Measurements from ENCODE around the gene AADAC. TPM values are rescaled to one million over a fixed set of nuclear protein-coding genes. Genes with fewer than 3 reads are reported as not detected.

AADAC gene
- total RNA-seq, 2 donors from 2014 or later = not detected

GRCh38 chr3:151766454-151766853 lies 47.5 kb upstream of the AADAC start:
- no peak for DNase-seq
- Histone ChIP-seq H3K9me3 (ENCODE audit: control insufficient read depth, low read length) (peaks cover 6% of the 10 kb centered on the region), H3K9ac (ENCODE audit: extremely low read depth, low read length, poor library complexity, severe bottlenecking) (no peak overlapping the region), H3K4me1 (ENCODE audit: control insufficient read depth, insufficient read depth, low read length) (no peaks in the 10 kb centered on the region), H3K4me3 (ENCODE audit: low read length) (no peak overlapping the region), H3K27me3 (ENCODE audit: control insufficient read depth, insufficient read depth, low read length, poor library complexity, severe bottlenecking) (no peaks in the 10 kb centered on the region), H3K36me3 (ENCODE audit: control insufficient read depth, insufficient read depth, low read length) (no peaks in the 10 kb centered on the region), H3K27ac (ENCODE audit: low read depth, low read length) (no peak overlapping the region)
- Mint-ChIP-seq H3K4me3 (no peak overlapping the region), H3K4me1 (peaks cover 2% of the 10 kb centered on the region), H3K36me3 (ENCODE audit: low read depth) (no peaks in the 10 kb centered on the region), H3K27me3 (ENCODE audit: insufficient read depth) (no peaks in the 10 kb centered on the region), H3K9me3 (no peaks in the 10 kb centered on the region), H3K27ac (no peak overlapping the region)
- no peak for TF ChIP-seq CTCF (conservative IDR thresholded peaks at IDR 0.05)
- 90% methylated on average over 2 of the region's 2 CpGs; no CpG with 5 or more reads in 1 of the 2 experiments for WGBS, 2 experiments (ENCODE audit: insufficient coverage in 1 of 2, insufficient read length in 1 of 2)

GRCh38 chr3:151768393-151768930 lies 45.5 kb upstream of the AADAC start:
- Histone ChIP-seq H3K9ac (ENCODE audit: extremely low read depth, low read length, poor library complexity, severe bottlenecking) (no peak overlapping the region), H3K36me3 (ENCODE audit: control insufficient read depth, insufficient read depth, low read length) (no peaks in the 10 kb centered on the region), H3K4me1 (ENCODE audit: control insufficient read depth, insufficient read depth, low read length) (no peaks in the 10 kb centered on the region), H3K9me3 (ENCODE audit: control insufficient read depth, low read length) (peaks cover 6% of the 10 kb centered on the region), H3K27ac (ENCODE audit: low read depth, low read length) (no peak overlapping the region), H3K27me3 (ENCODE audit: control insufficient read depth, insufficient read depth, low read length, poor library complexity, severe bottlenecking) (no peaks in the 10 kb centered on the region), H3K4me3 (ENCODE audit: low read length) (no peak overlapping the region)
- Mint-ChIP-seq H3K27me3 (ENCODE audit: insufficient read depth) (no peaks in the 10 kb centered on the region), H3K27ac (no peak overlapping the region), H3K4me1 (peaks cover 2% of the 10 kb centered on the region), H3K9me3 (no peaks in the 10 kb centered on the region), H3K4me3 (no peak overlapping the region), H3K36me3 (ENCODE audit: low read depth) (no peaks in the 10 kb centered on the region)
- no peak for DNase-seq
- TF ChIP-seq CTCF (conservative IDR thresholded peaks at IDR 0.05) = no peak
- WGBS, 2 experiments (ENCODE audit: insufficient coverage in 1 of 2, insufficient read length in 1 of 2) = no CpG with 5 or more reads among the region's 1 CpG

GRCh38 chr3:151769175-151769574 lies 44.7 kb upstream of the AADAC start:
- Histone ChIP-seq H3K27ac (ENCODE audit: low read depth, low read length) (no peak overlapping the region), H3K4me3 (ENCODE audit: low read length) (no peak overlapping the region), H3K36me3 (ENCODE audit: control insufficient read depth, insufficient read depth, low read length) (no peaks in the 10 kb centered on the region), H3K4me1 (ENCODE audit: control insufficient read depth, insufficient read depth, low read length) (no peaks in the 10 kb centered on the region), H3K9ac (ENCODE audit: extremely low read depth, low read length, poor library complexity, severe bottlenecking) (no peak overlapping the region), H3K27me3 (ENCODE audit: control insufficient read depth, insufficient read depth, low read length, poor library complexity, severe bottlenecking) (no peaks in the 10 kb centered on the region), H3K9me3 (ENCODE audit: control insufficient read depth, low read length) (peaks cover 6% of the 10 kb centered on the region)
- no peak overlapping the region for H3K4me3 Mint-ChIP-seq
- no peak overlapping the region for H3K27ac Mint-ChIP-seq
- no peak for TF ChIP-seq CTCF (conservative IDR thresholded peaks at IDR 0.05)
- no peaks in the 10 kb centered on the region for H3K27me3 Mint-ChIP-seq (ENCODE audit: insufficient read depth)
- H3K9me3 Mint-ChIP-seq = no peaks in the 10 kb centered on the region
- H3K36me3 Mint-ChIP-seq (ENCODE audit: low read depth) = no peaks in the 10 kb centered on the region
- no peak for DNase-seq
- WGBS, 2 experiments (ENCODE audit: insufficient coverage in 1 of 2, insufficient read length in 1 of 2) = 98 to 100% methylated on average over 1 to 2 of the region's 2 CpGs
- peaks cover 2% of the 10 kb centered on the region for H3K4me1 Mint-ChIP-seq
